Activated naive CD4-positive, alpha-beta T cell treated with anti-CD3 and anti-CD28 coated beads, Interleukin-2, amount 10 ng/mL, durations not matched to agents 7 days and 5 days (primary cell): ENCODE measurements around the gene CELF2.

ENCODE experiments used
- CTCF ChIA-PET: fragments of 350-600 bp; sonication (Branson Sonifier 250); formaldehyde crosslinking; loops from one replicate; lab custom pipeline; 2021; ENCODE audit warnings: antibody characterized with exemption; lab: Charles Lee
- DNase-seq: peaks from one replicate; pipeline ENCODE4 v3.0.0-alpha.2; 2020
- H3K27ac Mint-ChIP-seq: one replicate; pipeline ENCODE4 v1.8.0; 2021; ENCODE audit warnings: mild to moderate bottlenecking, moderate library complexity, mixed read lengths
- H3K27me3 Mint-ChIP-seq: one replicate; pipeline ENCODE4 v1.8.0; 2021; ENCODE audit warnings: mild to moderate bottlenecking, mixed read lengths
- H3K36me3 Mint-ChIP-seq: one replicate; pipeline ENCODE4 v1.8.0; 2021; ENCODE audit warnings: mixed read lengths
- H3K4me1 Mint-ChIP-seq: one replicate; pipeline ENCODE4 v1.8.0; 2021; ENCODE audit warnings: mixed read lengths
- H3K4me3 Mint-ChIP-seq: one replicate; pipeline ENCODE4 v1.8.0; 2021; ENCODE audit warnings: mild to moderate bottlenecking, moderate library complexity, mixed read lengths
- H3K9me3 Mint-ChIP-seq: one replicate; pipeline ENCODE4 v1.8.0; 2021; ENCODE audit warnings: mixed read lengths

Gene CELF2

GRCh38 chr10:11074536-11075267 is 57.0 kb downstream of the CELF2 start:
- CTCF ChIA-PET: no interaction called here
- no peak for DNase-seq
- no peak overlapping the region for H3K27ac Mint-ChIP-seq

GRCh38 chr10:11076221-11076620 is 58.5 kb downstream of the CELF2 start:
- Mint-ChIP-seq H3K4me1 (no peaks in the 10 kb centered on the region), H3K9me3 (no peaks in the 10 kb centered on the region), H3K27ac (no peak overlapping the region), H3K4me3 (no peak overlapping the region), H3K36me3 (no peaks in the 10 kb centered on the region), H3K27me3 (peaks cover 17% of the 10 kb centered on the region)
- no peak for DNase-seq
- CTCF ChIA-PET: no interaction called here

More at GRCh38 chr10:11074536-11075267, 57.0 kb downstream of the CELF2 start:
- H3K9me3 Mint-ChIP-seq: no peaks in the 10 kb centered on the region
- H3K4me1 Mint-ChIP-seq: no peaks in the 10 kb centered on the region
- no peaks in the 10 kb centered on the region for H3K36me3 Mint-ChIP-seq
- peaks cover 30% of the 10 kb centered on the region for H3K27me3 Mint-ChIP-seq
- no peak overlapping the region for H3K4me3 Mint-ChIP-seq

GRCh38 chr10:11080564-11080984 is 62.9 kb downstream of the CELF2 start:
- Mint-ChIP-seq H3K9me3 (no peaks in the 10 kb centered on the region), H3K36me3 (no peaks in the 10 kb centered on the region), H3K4me1 (no peaks in the 10 kb centered on the region), H3K27ac (no peak overlapping the region), H3K27me3 (peaks cover 21% of the 10 kb centered on the region), H3K4me3 (no peak overlapping the region)
- CTCF ChIA-PET: no interaction called here
- no peak for DNase-seq

GRCh38 chr10:11081408-11081807 is 63.7 kb downstream of the CELF2 start:
- H3K27ac Mint-ChIP-seq: no peak overlapping the region
- peaks cover 18% of the 10 kb centered on the region for H3K27me3 Mint-ChIP-seq
- no peaks in the 10 kb centered on the region for H3K4me1 Mint-ChIP-seq
- CTCF ChIA-PET: no interaction called here
- no peaks in the 10 kb centered on the region for H3K36me3 Mint-ChIP-seq
- no peak overlapping the region for H3K4me3 Mint-ChIP-seq
- no peaks in the 10 kb centered on the region for H3K9me3 Mint-ChIP-seq
- DNase-seq: no peak

GRCh38 chr10:11082526-11082925 is 64.9 kb downstream of the CELF2 start:
- H3K4me3 Mint-ChIP-seq: no peak overlapping the region
- no peak for DNase-seq
- no peak overlapping the region for H3K27ac Mint-ChIP-seq
- no peaks in the 10 kb centered on the region for H3K9me3 Mint-ChIP-seq
- CTCF ChIA-PET: no interaction called here
- peaks cover 18% of the 10 kb centered on the region for H3K27me3 Mint-ChIP-seq
- H3K4me1 Mint-ChIP-seq: no peaks in the 10 kb centered on the region
- H3K36me3 Mint-ChIP-seq: no peaks in the 10 kb centered on the region

GRCh38 chr10:11083051-11083450 is 65.4 kb downstream of the CELF2 start:
- DNase-seq: no peak
- Mint-ChIP-seq H3K4me3 (no peak overlapping the region), H3K4me1 (no peaks in the 10 kb centered on the region), H3K27me3 (peaks cover 18% of the 10 kb centered on the region), H3K27ac (no peak overlapping the region), H3K9me3 (no peaks in the 10 kb centered on the region), H3K36me3 (no peaks in the 10 kb centered on the region)
- CTCF ChIA-PET: no interaction called here

- Mint-ChIP-seq H3K9me3 (no peaks in the 10 kb centered on the region), H3K4me3 (no peak overlapping the region), H3K4me1 (no peaks in the 10 kb centered on the region), H3K36me3 (peaks cover 1% of the 10 kb centered on the region), H3K27me3 (peaks cover 18% of the 10 kb centered on the region), H3K27ac (no peak overlapping the region)
- no peak for DNase-seq
- CTCF ChIA-PET: no interaction called here
These were observed 67.9 kb downstream of the CELF2 start for GRCh38 chr10:11085545-11085944.

GRCh38 chr10:11086177-11086840 is 68.6 kb downstream of the CELF2 start:
- Mint-ChIP-seq H3K4me3 (no peak overlapping the region), H3K36me3 (peaks cover 1% of the 10 kb centered on the region), H3K4me1 (no peaks in the 10 kb centered on the region), H3K27me3 (peaks cover 18% of the 10 kb centered on the region), H3K9me3 (no peaks in the 10 kb centered on the region), H3K27ac (no peak overlapping the region)
- no peak for DNase-seq
- CTCF ChIA-PET: no interaction called here

- peaks cover 1% of the 10 kb centered on the region for H3K36me3 Mint-ChIP-seq
- CTCF ChIA-PET: no interaction called here
- no peak for DNase-seq
- peaks cover 15% of the 10 kb centered on the region for H3K27me3 Mint-ChIP-seq
- no peaks in the 10 kb centered on the region for H3K9me3 Mint-ChIP-seq
- H3K4me1 Mint-ChIP-seq: no peaks in the 10 kb centered on the region
- H3K27ac Mint-ChIP-seq: no peak overlapping the region
- no peak overlapping the region for H3K4me3 Mint-ChIP-seq
These were observed 69.7 kb downstream of the CELF2 start for GRCh38 chr10:11087372-11087771.

- H3K9me3 Mint-ChIP-seq: no peaks in the 10 kb centered on the region
- H3K4me1 Mint-ChIP-seq: no peaks in the 10 kb centered on the region
- CTCF ChIA-PET: no interaction called here
These were observed 71.0 kb downstream of the CELF2 start for GRCh38 chr10:11088709-11089108.

GRCh38 chr10:11089272-11089671 is 71.6 kb downstream of the CELF2 start:
- no peak for DNase-seq
- no peak overlapping the region for H3K4me3 Mint-ChIP-seq
- no peaks in the 10 kb centered on the region for H3K4me1 Mint-ChIP-seq
- peaks cover 1% of the 10 kb centered on the region for H3K36me3 Mint-ChIP-seq
- no peaks in the 10 kb centered on the region for H3K27me3 Mint-ChIP-seq
- CTCF ChIA-PET: no interaction called here
- no peak overlapping the region for H3K27ac Mint-ChIP-seq
- no peaks in the 10 kb centered on the region for H3K9me3 Mint-ChIP-seq

More at GRCh38 chr10:11088709-11089108, 71.0 kb downstream of the CELF2 start:
- peaks cover 1% of the 10 kb centered on the region for H3K36me3 Mint-ChIP-seq
- no peak for DNase-seq
- no peak overlapping the region for H3K27ac Mint-ChIP-seq
- H3K27me3 Mint-ChIP-seq: peaks cover 5% of the 10 kb centered on the region
- H3K4me3 Mint-ChIP-seq: no peak overlapping the region

GRCh38 chr10:11091517-11092102 is 73.9 kb downstream of the CELF2 start:
- no peak for DNase-seq
- Mint-ChIP-seq H3K9me3 (no peaks in the 10 kb centered on the region), H3K27me3 (peaks cover 6% of the 10 kb centered on the region), H3K36me3 (peaks cover 1% of the 10 kb centered on the region), H3K4me3 (no peak overlapping the region), H3K4me1 (no peaks in the 10 kb centered on the region), H3K27ac (no peak overlapping the region)
- CTCF ChIA-PET: no interaction called here

- H3K27ac Mint-ChIP-seq: no peak overlapping the region
- CTCF ChIA-PET: interaction anchor here (2.2 kb wide), 1 partner anchor 53 kb away, joined by 7 read pairs; no protein-coding TSS in a partner anchor
These were observed 76.4 kb downstream of the CELF2 start for GRCh38 chr10:11093771-11094736.

GRCh38 chr10:11095374-11095801 is 77.7 kb downstream of the CELF2 start:
- Mint-ChIP-seq H3K4me1 (no peaks in the 10 kb centered on the region), H3K27ac (no peak overlapping the region), H3K9me3 (no peaks in the 10 kb centered on the region), H3K27me3 (peaks cover 24% of the 10 kb centered on the region), H3K4me3 (no peak overlapping the region), H3K36me3 (no peaks in the 10 kb centered on the region)
- CTCF ChIA-PET: interaction anchor here (0.8 to 2.2 kb wide), 2 partner anchors 51 to 69 kb away, joined by 3 to 7 read pairs; no protein-coding TSS in a partner anchor
- DNase-seq: no peak

More at GRCh38 chr10:11093771-11094736, 76.4 kb downstream of the CELF2 start:
- Mint-ChIP-seq H3K27me3 (peaks cover 24% of the 10 kb centered on the region), H3K4me3 (no peak overlapping the region), H3K4me1 (no peaks in the 10 kb centered on the region), H3K36me3 (peaks cover 1% of the 10 kb centered on the region), H3K9me3 (no peaks in the 10 kb centered on the region)
- no peak for DNase-seq
